Type B pancreatic cell (in vitro differentiated cells): ENCODE measurements around the gene TM6SF1. TPM values are rescaled to one million over a fixed set of nuclear protein-coding genes. Genes with fewer than 3 reads are reported as not detected.
"Not testable (repeated sequence)": the region's sequence is repeated elsewhere in the genome, so short reads cannot be mapped to it uniquely, and the experiment has no call there.

Source experiments
- DNase-seq: peaks from one replicate; pipeline ENCODE4 v3.0.0; 2021; ENCODE audit warnings: mixed read lengths; ENCODE audit not compliant: unreplicated experiment; ENCODE audit errors: extremely low spot score
- H3K27ac Mint-ChIP-seq: 2 replicates; pipeline ENCODE4 v1.8.0; 2021; ENCODE audit warnings: mild to moderate bottlenecking, mixed read lengths
- H3K27me3 Mint-ChIP-seq: 2 replicates; pipeline ENCODE4 v1.8.0; 2021; ENCODE audit warnings: mixed read lengths
- H3K36me3 Mint-ChIP-seq: 2 replicates; pipeline ENCODE4 v1.8.0; 2021; ENCODE audit warnings: mixed read lengths
- H3K4me1 Mint-ChIP-seq: one replicate; pipeline ENCODE4 v1.8.0; 2021; ENCODE audit warnings: mixed read lengths; ENCODE audit not compliant: unreplicated experiment
- H3K4me3 Mint-ChIP-seq: 2 replicates; pipeline ENCODE4 v1.8.0; 2021; ENCODE audit warnings: mild to moderate bottlenecking, mixed read lengths
- H3K9me3 Mint-ChIP-seq: 2 replicates; pipeline ENCODE4 v1.8.0; 2021; ENCODE audit warnings: mixed read lengths
- CTCF ChIP-seq: fragments of 200-600 bp; sonication (generic); conservative IDR thresholded peaks from 2 replicates; pipeline ENCODE4 v1.5.0; 2021; ENCODE audit warnings: antibody characterized with exemption, mild to moderate bottlenecking
- total RNA-seq: library from RNA; stranded (reverse); gene quantifications from 2 replicates; pipeline ENCODE4 v1.2.1, GENCODE V29; 2021; ENCODE audit warnings: low replicate concordance

Gene TM6SF1
- total RNA-seq, 1 donor from 2014 or later: 0.14 TPM

DNA sequence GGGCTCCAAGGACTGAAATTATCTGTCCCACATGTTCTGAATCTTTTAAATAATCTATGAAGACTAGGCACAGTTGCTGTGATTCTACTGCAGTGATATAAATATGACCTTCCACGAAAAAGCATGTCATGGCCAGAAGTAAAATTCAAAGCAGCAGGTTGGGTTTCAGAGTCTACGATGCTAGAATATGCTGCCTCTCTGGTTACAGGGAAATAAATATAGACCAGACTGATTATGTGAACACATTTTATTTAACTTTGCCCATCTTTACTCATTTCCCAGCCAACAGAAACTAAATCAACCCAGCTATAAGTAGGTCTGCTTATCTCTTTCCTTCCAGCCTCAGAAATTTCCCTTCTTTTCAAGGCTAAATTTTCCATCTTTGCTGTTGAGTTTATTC is 19.9 kb upstream of the TM6SF1 start:
- Mint-ChIP-seq H3K27ac (no peak overlapping the region), H3K27me3 (peaks cover 12% of the 10 kb centered on the region), H3K4me3 (no peak overlapping the region), H3K36me3 (no peaks in the 10 kb centered on the region), H3K4me1 (peaks cover 11% of the 10 kb centered on the region), H3K9me3 (no peaks in the 10 kb centered on the region)
- TF ChIP-seq CTCF: no peak
- no peak for DNase-seq

DNA sequence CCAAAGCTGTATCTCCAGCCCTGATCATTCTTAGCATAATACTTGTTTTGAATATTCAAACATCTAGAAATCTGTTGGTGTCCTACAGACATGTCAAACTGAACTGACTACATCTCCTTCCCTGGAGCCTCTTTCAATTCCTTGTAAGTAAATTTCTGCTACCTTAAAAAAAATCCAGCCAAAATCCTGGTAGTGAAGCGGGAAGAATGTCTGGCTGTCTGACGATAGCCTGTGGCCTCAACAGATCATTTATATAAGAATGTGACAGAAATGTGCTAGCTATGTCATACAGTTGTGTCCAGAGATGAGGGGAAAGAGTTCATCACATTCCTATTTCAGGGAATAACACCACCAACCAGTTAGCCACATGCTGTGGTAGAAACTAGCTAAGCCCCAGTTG is 18.6 kb upstream of the TM6SF1 start:
- no peak overlapping the region for H3K27ac Mint-ChIP-seq
- no peak for TF ChIP-seq CTCF
- H3K4me3 Mint-ChIP-seq: no peak overlapping the region
- no peaks in the 10 kb centered on the region for H3K9me3 Mint-ChIP-seq
- peaks cover 11% of the 10 kb centered on the region for H3K4me1 Mint-ChIP-seq
- no peak for DNase-seq
- H3K27me3 Mint-ChIP-seq: peaks cover 12% of the 10 kb centered on the region
- H3K36me3 Mint-ChIP-seq: no peaks in the 10 kb centered on the region

DNA sequence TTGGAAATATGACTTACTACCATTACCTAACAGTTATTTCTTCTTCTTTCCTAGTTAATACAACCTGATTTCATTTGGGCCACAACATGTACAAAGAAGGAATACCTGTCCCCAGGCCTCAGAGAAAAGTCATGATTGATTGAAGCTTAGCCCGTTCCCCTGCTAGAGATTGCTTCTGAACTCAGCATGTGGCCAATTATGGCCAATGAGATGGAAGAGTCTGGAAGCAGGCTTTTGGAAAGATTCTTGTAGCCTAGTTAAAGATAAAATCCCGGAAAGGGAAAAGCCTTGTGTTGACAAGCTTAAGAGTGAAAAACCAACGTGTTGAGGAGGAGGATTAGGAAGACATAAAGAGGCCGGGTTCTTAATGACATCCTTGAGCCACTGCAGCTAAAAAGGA is 17.0 kb upstream of the TM6SF1 start:
- Mint-ChIP-seq H3K27ac (no peak overlapping the region), H3K4me1 (peaks cover 11% of the 10 kb centered on the region), H3K27me3 (peaks cover 12% of the 10 kb centered on the region), H3K9me3 (no peaks in the 10 kb centered on the region), H3K4me3 (no peak overlapping the region), H3K36me3 (no peaks in the 10 kb centered on the region)
- no peak for TF ChIP-seq CTCF
- DNase-seq: no peak

DNA sequence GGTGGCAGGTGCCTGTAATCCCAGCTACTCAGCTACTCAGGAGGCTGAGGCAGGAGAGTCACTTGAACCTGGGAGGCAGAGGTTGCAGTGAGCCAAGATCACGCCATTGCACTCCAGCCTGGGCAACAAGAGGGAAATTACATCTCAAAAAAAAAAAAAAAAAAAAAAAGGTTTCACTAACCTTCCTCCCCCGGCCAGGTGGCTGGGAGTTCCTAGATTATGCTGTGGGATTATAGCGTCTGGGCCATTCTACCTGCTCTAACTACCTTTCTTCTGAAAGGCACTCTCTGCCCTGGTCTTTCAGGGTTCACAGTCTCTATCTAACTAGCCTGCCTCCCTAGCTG is 15.5 kb upstream of the TM6SF1 start:
- not testable (repeated sequence) for H3K4me3 Mint-ChIP-seq, H3K36me3 Mint-ChIP-seq, DNase-seq, H3K9me3 Mint-ChIP-seq
- Mint-ChIP-seq H3K27me3 (peaks cover 14% of the 10 kb centered on the region), H3K27ac (peak overlapping the region; percentile 83), H3K4me1 (peaks cover 11% of the 10 kb centered on the region)

GRCh38 chr15:83092309-83092976 is 15.0 kb upstream of the TM6SF1 start:
- H3K27me3 Mint-ChIP-seq: peaks cover 17% of the 10 kb centered on the region
- peak overlapping the region; percentile 6 for H3K4me3 Mint-ChIP-seq
- H3K9me3 Mint-ChIP-seq: no peaks in the 10 kb centered on the region
- H3K27ac Mint-ChIP-seq: peak overlapping the region; percentile 83
- H3K4me1 Mint-ChIP-seq: peaks cover 11% of the 10 kb centered on the region
- no peak for DNase-seq
- no peaks in the 10 kb centered on the region for H3K36me3 Mint-ChIP-seq
- TF ChIP-seq CTCF: no peak

- no peak for DNase-seq
- H3K9me3 Mint-ChIP-seq: peaks cover 5% of the 10 kb centered on the region
- peaks cover 13% of the 10 kb centered on the region for H3K4me1 Mint-ChIP-seq
- no peak for TF ChIP-seq CTCF
- H3K27ac Mint-ChIP-seq: no peak overlapping the region
- H3K4me3 Mint-ChIP-seq: no peak overlapping the region
- H3K27me3 Mint-ChIP-seq: peaks cover 17% of the 10 kb centered on the region
- no peaks in the 10 kb centered on the region for H3K36me3 Mint-ChIP-seq
Measured at GRCh38 chr15:83094583-83094982, 12.9 kb upstream of the TM6SF1 start.
